Lung microvascular endothelial cell (primary cell): ENCODE data around the gene CORO2A. TPM values are rescaled to one million over a fixed set of nuclear protein-coding genes. Genes with fewer than 3 reads are reported as not detected.
"Not testable (repeated sequence)": the region's sequence is repeated elsewhere in the genome, so short reads cannot be mapped to it uniquely, and the experiment has no call there.

Experiments
- DNase-seq, 2 donors: peaks; one replicate each; pipeline versions ENCODE4 v3.0.0 to v3.0.0-alpha.2; 2010; ENCODE audit warnings: low read depth in 2 of 2
- total RNA-seq: library from RNA; depleted of rRNA; stranded (reverse); fragments of >200 nt; gene quantifications from 2 replicates; pipeline ENCODE4 v1.2.1, GENCODE V29; 2014

Gene CORO2A
- total RNA-seq, 1 donor from 2014 or later = 0.20 TPM

DNA sequence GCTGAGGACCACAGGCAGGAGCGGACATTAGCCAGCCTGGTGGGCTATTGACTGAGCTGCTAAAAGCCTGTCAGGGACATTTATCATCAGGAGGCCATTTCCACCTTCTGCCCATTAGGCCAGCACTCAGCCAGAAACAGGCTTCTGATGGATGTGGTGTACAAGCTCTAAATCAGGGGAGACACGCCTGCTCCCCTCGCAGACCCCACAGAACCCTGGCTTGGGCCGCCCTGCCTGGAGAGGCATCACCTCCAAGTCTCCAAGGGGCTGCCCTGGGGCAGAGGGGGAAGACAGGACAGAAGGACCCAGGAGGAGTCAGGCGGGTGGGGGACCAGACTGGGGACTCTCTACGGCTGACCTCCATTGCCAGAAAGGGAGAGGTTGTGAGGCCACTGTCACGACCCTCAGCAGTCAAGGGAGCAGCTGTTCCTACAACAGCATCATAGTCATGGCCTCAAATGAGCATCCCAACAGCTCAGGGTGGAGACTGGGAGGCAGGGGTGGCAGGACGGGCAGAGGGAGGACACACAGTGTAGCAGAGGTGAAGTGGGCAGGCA, 49.4 kb downstream of the CORO2A start:
- DNase-seq = no peak

DNA sequence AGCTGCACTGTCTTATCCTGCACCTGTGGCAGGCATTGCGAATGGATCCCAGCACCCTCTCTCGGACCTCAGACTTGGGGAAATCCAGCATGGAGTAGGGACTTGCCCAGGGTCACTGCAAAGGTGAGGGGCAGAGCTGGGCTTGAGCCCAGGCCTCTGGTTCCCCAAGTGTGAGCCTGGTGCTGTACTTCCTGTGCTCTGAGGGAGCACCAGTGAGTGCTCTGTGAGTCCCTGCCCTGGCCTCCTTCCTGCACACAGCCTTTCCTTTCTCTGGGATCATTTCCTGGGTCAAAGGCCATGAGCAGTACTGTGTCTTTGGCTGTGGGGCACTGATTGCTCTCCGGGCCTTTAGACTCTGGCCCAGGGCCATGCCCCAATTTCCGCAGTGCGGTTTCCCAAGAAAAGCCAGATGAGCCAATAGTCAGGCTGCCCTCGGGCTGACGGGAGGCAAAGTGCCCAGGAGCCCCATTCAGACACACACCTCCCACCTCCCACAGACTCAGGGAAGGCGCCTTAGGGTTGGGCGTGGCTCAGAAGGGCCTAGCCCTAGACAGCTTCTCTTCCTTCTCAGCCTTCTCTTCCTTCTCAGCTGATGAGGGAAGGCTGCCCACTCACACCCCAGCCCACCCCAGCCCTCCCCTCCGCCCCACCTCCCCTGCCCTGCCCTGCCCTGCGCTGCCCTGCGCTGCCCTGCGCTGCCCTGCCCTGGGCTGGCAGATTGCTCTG, 50.1 kb downstream of the CORO2A start:
- peak in 1 of 2 donors; percentile 15 for DNase-seq

DNA sequence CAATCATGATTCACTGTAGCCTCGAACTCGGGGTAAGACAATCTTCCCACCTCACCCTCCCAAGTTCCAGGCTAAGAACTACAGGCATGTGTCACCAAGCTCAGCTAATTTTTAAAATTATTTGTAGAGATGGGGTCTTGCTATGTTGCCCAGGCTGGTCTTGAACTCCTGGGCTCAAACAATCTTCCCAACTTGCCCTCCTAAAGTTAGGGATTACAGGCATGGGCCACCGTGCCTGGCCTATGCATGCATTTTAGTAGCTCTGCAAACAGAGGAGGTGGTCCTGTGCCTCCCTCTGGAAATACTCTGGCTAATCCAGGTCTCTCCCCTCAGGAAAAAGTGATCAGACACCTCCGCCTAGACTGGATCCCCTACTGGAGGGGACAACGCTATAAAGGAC, 51.9 kb downstream of the CORO2A start:
- no peak for DNase-seq

DNA sequence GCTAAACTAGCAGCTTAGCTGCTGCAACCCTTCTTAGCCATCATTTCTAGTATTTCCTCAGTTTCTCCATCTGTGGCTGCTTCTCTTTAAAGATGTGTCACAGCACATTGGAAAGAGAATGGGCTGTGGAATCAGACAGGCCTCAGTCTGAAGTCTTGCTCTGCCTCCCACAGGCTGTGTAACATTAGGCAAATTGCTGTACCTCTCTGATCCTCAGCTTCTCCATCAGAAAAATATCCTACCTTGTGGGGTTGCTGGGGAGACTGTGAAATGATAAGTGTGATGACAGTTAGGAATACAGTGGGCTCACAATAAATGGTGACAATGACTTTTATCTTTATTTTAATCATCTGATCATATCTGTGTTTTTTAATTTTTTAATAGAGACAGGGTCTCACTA, 55.9 kb downstream of the CORO2A start:
- DNase-seq = no peak

DNA sequence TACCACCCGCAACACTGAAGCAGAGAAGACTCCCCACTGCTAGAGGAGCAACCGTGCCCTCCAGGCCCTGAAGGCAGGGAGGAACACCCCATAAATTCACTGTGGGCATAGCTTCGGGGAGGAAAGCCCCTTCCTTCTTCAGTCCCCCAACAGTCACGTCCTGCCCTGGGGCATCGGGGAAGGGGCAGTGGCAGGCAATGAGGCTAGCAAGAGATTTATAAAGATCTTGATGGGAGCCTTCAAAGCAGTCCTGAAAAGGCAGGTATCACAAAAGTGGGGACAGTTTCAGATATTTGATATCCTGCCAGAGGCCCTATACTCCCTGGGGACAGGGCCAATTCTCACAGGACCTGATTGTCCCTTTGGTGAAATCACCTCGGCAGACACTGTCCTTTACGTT, 56.5 kb downstream of the CORO2A start:
- no peak for DNase-seq

DNA sequence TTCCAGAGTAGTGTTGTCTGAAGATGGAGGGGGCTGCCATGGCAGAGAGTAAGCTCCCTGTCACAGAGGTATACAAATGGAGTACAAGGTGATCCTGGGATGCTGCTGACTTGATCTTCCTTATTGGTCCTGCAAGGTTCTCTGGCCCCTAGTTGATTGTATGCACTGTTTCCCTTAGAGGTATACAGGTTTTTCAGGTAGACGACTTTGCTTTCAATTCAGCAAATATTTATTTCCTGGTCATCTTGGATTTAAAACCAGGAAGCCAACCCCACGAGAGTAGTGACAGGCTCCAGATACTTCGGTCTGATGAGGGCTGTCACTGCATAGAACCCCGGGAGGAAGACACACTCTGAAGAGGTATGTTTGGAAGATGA, 56.9 kb downstream of the CORO2A start:
- no peak for DNase-seq

DNA sequence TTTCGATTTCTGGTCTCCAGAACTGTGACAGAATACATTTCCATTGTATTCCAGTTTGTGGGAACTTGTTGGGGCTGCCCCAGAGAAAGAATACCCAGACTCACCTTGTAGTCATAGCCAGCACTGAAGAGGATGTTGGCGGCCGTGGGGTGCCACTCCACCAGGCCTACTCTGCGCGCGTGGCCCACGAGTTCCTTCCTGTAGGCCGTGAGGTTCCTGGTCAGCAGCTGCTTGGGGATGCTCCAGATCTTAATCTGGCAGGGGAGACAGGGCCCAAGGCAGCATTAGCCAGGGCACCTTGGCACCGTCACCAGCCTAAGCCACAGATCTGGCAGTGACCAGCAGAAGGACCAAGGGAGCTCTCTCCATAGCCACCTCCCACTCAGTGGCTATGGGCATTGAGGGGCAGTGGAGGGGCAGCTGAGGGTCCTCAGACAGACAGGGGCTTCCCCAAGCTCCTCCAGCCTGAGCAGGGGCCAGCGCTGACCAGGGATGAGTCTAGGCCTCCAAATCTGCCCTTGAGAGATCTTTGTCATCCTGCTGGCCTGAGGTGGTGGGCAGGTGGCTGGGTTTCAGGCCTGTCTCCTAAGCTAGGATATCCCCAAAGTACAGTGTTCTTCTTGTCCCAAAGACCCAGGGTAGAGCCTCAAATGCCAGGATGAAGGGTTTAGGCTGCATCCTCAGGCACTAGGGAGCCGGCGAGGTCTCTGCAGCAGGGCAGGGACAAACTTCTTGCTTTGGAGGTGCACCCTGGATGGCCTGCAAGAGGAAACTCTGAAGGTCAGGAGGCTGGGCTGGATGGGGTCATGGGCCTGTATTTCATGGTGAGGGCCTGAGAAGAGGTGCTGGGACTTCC, 57.5 kb downstream of the CORO2A start:
- no peak for DNase-seq

DNA sequence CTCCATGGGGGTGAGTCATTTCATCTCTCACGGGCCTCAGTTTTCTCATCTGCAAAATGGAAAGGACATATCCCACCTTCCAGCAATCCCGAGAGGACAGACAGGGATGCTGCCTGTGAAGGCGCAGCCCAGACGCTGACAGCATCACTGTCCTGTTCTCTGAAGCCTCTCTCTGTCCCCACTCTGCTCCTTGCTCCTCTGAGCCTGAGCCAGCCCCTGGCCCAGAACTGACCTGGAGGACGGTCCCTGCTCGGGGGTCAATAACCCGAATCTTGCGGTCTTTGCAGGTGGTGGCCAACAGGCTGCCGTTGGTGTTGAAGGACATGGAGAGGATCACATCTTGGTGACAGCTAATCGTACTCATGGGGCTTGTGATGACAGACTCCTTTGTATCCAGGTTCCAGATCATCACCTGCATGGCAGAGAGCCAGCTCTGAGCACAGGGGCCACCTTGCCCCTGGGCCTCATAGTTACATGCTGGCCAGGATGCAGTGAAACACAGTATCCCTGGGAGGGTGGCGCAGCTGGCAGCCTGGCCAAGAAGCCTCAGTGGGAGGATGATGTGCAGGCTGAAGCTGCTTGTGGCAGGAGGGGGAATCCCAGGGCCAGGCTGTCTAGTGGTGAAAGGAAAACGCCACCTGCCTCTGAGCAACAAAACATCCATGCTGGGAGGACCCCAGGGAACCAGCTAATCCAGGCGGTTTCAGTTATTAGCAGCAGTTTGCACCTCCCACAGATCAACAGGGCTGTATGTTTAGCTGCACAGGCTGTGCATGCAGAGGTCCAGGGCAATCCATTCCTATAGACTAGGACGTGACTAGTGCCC, 59.4 kb downstream of the CORO2A start:
- no peak for DNase-seq

DNA sequence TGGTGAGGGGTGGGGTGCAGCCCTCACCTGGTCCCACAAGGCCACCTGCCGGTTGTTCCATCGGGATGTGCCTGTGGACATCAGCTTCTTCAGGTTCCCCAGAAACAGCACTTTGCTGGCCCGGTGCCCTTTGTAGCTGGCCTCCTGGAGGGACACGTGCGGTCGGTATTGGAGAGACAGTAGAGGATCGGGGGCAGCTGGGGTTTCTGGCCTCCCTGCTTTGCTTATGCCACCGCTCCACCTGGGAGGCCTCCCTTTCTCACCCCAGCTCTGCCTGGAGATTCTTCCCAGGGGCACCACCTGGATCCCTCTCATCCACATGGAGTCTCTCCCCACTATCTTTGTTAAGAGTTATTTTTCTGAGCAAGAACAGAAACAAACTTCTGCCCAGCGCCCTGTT, 60.3 kb downstream of the CORO2A start:
- DNase-seq = no peak

DNA sequence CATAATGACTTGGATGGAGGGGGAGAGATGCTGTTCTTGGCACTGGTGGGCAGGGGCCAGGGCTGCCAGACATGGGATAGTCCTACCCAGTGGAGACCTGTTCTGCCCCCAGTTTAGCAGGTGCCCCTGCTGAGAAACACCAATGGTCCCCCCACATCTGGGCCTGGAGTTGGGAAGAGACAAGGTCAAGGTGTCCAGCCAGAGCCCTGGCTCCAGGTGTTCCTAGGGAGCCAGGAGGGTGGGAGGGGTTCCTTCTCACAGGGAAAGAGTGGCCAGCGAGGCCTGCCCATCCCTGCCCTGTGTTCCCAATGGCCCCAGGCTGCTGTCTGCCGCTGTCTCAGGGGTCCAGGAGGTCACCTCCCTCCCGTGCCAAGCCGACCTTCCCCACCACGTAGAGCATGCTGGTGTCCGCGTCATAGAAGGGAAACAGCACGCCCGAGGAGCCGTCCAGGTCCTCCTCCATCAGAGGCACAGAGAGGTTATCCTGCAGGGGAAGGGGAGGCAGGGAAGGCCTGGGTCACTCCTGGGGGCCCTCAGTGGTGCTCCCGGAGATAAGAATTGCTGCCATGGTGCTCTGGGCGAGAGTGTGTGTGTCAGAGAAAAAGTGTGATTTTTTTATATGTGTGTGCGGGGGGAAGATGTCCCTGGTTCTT, 61.7 kb downstream of the CORO2A start:
- no peak for DNase-seq

DNA sequence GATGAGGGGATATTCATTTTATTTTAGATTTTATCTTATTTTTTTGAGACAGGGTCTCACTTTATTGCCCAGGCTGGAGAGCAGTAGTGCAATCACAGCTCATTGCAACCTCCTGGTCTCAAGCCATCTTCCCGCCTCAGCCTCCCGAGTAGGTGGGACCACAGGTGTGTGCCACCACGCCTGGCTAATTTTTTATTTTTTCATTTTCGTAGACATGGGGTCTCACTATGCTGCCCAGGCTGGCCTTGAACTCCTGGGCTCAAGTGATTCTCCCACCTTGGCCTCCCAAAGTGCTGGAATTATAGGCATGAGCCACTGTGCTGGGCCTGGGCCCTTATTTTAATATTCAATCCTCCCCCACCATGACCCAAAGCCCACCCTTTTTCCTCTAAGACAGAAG, 62.4 kb downstream of the CORO2A start:
- not testable (repeated sequence) for DNase-seq

DNA sequence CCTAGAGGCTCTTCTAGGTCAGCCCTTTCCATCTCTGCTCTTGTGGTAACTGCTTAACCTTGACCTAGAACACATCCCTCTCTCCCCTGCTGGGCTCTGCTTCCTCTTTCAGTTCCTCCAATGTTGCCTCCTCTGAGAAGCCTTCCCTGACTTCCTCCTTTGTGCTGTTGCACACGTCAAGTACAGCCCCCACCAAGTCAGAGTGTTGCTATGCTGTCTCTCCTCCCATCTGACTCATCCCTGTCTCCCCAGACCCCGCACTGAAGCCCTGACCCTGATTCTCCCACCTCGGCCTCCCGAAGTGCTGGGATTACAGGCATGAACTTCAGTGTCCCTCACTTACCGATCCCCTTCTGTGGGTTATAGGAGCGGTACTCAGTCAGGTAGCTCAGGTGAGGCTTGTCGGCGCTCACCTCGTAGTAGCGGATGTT, 63.0 kb downstream of the CORO2A start:
- DNase-seq = no peak

DNA sequence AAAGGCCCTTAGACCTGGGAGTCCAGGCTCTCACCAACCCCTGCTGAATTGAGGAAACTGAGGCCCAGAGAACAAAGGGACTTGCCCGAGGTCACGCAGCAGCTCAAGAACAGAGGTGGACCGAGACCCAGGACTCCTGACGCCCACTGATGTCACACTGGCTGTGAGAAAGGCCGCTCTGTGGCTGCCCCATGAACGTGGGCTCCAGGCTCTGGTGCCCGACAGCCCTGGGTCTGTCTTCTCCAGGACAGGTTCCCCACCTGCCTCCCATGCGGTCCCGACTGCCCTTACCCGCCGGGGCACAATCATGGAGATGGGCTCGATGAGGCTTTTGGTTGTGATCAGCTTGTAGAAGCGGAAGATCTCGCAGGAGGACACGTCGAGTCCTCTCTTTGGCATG, 64.1 kb downstream of the CORO2A start:
- DNase-seq = no peak

DNA sequence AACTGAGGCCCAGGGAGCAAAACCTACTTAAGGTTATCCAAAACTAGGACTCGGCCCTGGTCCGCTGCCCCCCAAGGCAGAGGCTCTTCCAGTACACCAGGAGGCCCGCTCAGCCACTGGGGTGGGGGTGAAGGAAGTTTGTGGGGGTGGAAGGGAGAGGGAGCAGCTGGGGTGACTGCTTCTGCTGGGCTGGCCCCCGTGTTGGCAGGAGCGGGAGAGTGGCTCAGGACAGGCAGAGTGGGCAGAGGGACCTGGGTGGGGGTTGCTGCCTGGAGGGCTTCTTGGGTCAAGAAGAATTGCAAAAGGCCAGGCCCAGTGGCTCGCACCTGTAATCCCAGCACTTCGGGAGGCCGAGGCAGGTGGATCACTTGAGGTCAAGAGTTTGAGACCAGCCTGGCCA, 65.2 kb downstream of the CORO2A start:
- no peak for DNase-seq

DNA sequence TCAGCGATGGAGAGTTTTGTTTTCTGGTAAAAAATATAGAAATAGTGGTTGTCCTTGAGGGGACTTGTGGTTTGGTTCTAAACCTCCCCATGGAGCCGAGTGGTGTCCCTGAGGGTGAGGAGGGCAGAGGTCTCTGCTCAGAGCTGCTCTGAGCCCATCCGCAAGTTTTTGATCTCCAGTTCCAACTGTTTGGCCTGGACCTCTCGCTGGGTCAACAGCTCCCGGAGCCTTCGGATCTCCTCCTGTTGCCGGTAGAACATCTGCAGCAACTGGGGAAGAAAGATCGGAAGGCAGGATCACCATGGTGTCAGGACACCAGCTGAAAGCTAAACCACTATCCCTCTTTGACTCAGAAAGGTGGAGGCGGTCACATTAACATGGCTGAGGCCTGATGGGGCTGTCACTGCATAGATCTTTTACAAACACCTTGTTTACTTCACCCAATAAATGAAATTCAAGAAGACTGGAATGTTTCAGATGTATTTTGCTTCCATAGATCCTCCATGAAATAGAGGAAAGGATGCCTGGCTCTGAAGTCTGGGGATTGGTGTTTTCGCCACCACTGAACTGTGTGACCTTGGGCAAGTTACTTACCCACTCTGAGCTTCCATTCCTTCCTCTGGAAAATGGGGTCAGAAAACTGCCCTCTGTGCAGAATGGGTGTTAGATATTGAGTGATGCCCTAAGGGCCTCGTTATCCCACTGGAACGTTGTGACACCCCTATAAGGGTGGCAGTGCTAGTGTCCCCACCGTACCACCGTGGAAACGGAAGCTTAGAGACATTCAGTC, 67.6 kb downstream of the CORO2A start:
- DNase-seq = no peak

DNA sequence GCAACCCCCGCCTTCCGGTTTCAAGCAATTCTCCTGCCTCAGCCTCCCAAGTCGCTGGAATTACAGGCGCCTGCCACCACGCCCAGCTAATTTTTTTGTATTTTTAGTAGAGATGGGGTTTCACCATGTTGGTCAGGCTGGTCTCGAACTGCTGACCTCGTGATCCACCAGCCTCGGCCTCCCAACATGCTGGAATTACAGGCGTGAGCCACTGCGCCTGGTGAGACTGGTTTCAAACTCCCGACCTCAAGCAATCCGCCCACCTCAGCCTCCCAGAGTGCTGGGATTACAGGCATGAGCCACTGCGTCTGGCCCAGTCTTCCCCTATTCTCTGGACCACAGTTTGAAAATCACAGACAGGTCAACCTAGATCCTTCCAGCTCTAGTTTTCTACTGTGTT, 68.3 kb downstream of the CORO2A start:
- not testable (repeated sequence) for DNase-seq

DNA sequence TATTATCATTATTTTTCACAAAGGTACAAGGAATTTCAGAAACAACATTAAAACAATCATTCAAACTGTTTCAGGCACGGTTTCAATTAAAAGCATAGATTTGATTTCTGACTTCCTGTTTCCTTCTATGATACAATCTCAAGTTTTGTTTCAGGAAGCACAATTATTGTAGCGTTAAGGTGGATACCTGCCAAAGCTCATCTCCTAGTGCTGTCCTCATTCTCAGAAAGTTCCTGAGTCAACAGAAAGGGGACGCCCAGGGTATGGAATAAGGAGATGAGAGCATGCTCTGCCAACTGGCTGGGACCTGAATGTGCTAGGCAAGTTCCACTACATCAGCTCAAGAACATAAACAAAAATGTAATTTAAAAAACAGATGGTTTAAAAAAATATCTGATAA, 71.4 kb downstream of the CORO2A start:
- DNase-seq = peak in 1 of 2 donors; percentile 27

DNA sequence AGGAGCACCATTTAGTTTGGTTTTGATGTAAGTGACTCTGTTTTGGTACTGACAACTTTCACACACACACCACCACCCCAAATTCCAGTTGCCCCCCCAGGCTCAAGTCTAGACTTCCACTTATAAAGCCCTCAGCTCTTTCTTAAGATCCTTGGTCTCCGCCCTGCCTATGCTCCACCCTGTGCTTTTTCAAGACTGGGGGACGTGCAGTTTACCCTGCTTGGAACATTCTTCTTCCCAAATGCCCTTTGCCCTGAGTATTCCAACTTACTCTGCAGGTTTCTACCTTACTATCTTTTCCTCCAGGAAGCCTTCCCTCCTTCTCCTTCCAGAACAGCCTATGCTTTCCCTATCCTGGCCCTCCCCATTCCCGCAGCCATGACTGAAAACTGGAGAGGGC, 72.0 kb downstream of the CORO2A start:
- DNase-seq = no peak

DNA sequence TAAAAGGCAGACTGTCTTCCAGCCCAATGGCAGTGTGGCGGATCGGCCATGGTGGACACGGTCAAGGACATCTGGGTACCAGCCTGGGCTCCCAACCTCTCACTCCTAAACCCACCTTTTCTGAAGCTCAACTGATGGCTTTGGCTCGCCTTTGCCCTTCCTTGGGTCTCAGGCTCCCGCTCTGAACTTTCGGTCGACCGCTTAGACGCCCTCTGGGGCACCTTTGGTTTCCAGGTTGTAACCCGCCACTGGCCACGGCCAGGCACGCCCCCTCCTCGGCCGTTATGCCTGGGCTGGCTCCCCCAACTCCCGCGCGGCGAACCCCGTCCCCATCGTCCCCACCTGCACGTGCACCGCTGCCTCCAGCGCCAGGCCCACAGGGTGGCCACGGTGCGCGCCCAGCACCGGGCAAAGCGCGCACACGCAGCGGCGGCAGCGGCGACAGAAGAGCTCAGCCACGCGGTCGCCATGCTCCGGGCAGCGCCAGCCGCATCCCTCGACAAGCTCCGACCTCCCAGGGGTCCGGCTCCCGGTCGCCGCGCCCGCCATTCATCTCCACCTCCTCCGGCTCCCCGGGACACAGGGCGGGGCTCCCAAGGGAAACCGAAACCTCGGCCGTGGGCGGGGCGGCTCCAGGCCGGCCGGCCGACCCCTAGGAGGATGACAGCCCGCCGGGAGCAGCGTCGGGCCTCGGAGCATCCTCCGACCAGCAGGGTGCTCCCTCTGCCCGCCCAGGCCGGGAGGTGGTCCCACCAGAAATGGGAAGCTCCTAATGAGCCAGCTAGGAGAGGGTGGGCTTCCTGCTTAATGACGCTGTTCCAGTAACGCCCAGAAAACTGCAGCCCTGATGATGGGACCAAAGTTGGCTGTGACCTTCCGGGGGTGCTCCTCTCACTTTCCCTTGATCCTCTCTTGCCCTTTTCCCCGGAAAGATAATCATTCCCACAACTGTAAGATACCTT, 73.5 kb downstream of the CORO2A start, which contains the start of gene TRIM14:
Gene TRIM14, minus strand, starts transcription at position 583 of the 962 bp plus-strand sequence. Its CDS starts 34 bp downstream, at position 549.
- peak; percentile 54 to 68 for DNase-seq
